Progenitor cell of endocrine pancreas (in vitro differentiated cells): ENCODE data around the gene KIAA1614. TPM values are rescaled to one million over a fixed set of nuclear protein-coding genes. Genes with fewer than 3 reads are reported as not detected.

Source experiments
- DNase-seq: peaks from one replicate; pipeline ENCODE4 v3.0.0; 2021; ENCODE audit warnings: low spot score; ENCODE audit not compliant: unreplicated experiment
- H3K27ac Mint-ChIP-seq: 2 replicates; pipeline ENCODE4 v1.8.0; 2021; ENCODE audit warnings: mild to moderate bottlenecking, moderate library complexity, mixed read lengths
- H3K27me3 Mint-ChIP-seq: 2 replicates; pipeline ENCODE4 v1.8.0; 2021; ENCODE audit warnings: mixed read lengths
- H3K36me3 Mint-ChIP-seq: 2 replicates; pipeline ENCODE4 v1.8.0; 2022; ENCODE audit warnings: mixed read lengths; ENCODE audit not compliant: insufficient read depth
- H3K4me1 Mint-ChIP-seq: 2 replicates; pipeline ENCODE4 v1.8.0; 2021; ENCODE audit warnings: low read depth, mixed read lengths
- H3K4me3 Mint-ChIP-seq: 2 replicates; pipeline ENCODE4 v1.8.0; 2021; ENCODE audit warnings: low read depth, mild to moderate bottlenecking, moderate library complexity, mixed read lengths
- H3K9me3 Mint-ChIP-seq: 2 replicates; pipeline ENCODE4 v1.8.0; 2021; ENCODE audit warnings: low read depth, mixed read lengths
- total RNA-seq: library from RNA; stranded (reverse); gene quantifications from 2 replicates; pipeline ENCODE4 v1.2.1, GENCODE V29; 2021
- TF ChIP-seq, protein P1 (sequence below): fragments of 200-600 bp; sonication (generic); IDR thresholded peaks from one replicate; pipeline ENCODE4 v1.5.0; 2021; ENCODE audit warnings: antibody characterized with exemption, mild to moderate bottlenecking; ENCODE audit not compliant: unreplicated experiment

The KIAA1614 gene
- total RNA-seq, 1 donor from 2014 or later = 2.5 TPM

GRCh38 chr1:180976732-180977357, 64.1 kb downstream of the KIAA1614 start:
- Mint-ChIP-seq H3K36me3 (peaks cover 38% of the 10 kb centered on the region), H3K4me1 (peaks cover 35% of the 10 kb centered on the region), H3K4me3 (no peak overlapping the region), H3K9me3 (no peaks in the 10 kb centered on the region), H3K27ac (no peak overlapping the region), H3K27me3 (no peaks in the 10 kb centered on the region)
- TF ChIP-seq, protein P1, sequence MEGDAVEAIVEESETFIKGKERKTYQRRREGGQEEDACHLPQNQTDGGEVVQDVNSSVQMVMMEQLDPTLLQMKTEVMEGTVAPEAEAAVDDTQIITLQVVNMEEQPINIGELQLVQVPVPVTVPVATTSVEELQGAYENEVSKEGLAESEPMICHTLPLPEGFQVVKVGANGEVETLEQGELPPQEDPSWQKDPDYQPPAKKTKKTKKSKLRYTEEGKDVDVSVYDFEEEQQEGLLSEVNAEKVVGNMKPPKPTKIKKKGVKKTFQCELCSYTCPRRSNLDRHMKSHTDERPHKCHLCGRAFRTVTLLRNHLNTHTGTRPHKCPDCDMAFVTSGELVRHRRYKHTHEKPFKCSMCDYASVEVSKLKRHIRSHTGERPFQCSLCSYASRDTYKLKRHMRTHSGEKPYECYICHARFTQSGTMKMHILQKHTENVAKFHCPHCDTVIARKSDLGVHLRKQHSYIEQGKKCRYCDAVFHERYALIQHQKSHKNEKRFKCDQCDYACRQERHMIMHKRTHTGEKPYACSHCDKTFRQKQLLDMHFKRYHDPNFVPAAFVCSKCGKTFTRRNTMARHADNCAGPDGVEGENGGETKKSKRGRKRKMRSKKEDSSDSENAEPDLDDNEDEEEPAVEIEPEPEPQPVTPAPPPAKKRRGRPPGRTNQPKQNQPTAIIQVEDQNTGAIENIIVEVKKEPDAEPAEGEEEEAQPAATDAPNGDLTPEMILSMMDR = no peak
- DNase-seq = no peak

GRCh38 chr1:180981596-180982387, 69.1 kb downstream of the KIAA1614 start:
- TF ChIP-seq, protein P1 = no peak
- no peak overlapping the region for H3K27ac Mint-ChIP-seq
- H3K4me1 Mint-ChIP-seq = peaks cover 15% of the 10 kb centered on the region
- no peaks in the 10 kb centered on the region for H3K27me3 Mint-ChIP-seq
- peaks cover 42% of the 10 kb centered on the region for H3K36me3 Mint-ChIP-seq
- no peaks in the 10 kb centered on the region for H3K9me3 Mint-ChIP-seq
- DNase-seq = no peak
- H3K4me3 Mint-ChIP-seq = no peak overlapping the region

GRCh38 chr1:180982422-180982821, 69.7 kb downstream of the KIAA1614 start:
- peaks cover 9% of the 10 kb centered on the region for H3K4me1 Mint-ChIP-seq
- H3K27ac Mint-ChIP-seq = no peak overlapping the region
- H3K4me3 Mint-ChIP-seq = no peak overlapping the region
- no peaks in the 10 kb centered on the region for H3K27me3 Mint-ChIP-seq
- TF ChIP-seq, protein P1 = no peak
- peaks cover 48% of the 10 kb centered on the region for H3K36me3 Mint-ChIP-seq
- no peaks in the 10 kb centered on the region for H3K9me3 Mint-ChIP-seq
- DNase-seq = no peak

- Mint-ChIP-seq H3K9me3 (no peaks in the 10 kb centered on the region), H3K27ac (no peak overlapping the region), H3K27me3 (no peaks in the 10 kb centered on the region), H3K4me3 (no peak overlapping the region), H3K36me3 (peaks cover 48% of the 10 kb centered on the region), H3K4me1 (peaks cover 1% of the 10 kb centered on the region)
- no peak for DNase-seq
- TF ChIP-seq, protein P1 = no peak
These were observed 75.6 kb downstream of the KIAA1614 start for GRCh38 chr1:180988253-180988752.

DNA sequence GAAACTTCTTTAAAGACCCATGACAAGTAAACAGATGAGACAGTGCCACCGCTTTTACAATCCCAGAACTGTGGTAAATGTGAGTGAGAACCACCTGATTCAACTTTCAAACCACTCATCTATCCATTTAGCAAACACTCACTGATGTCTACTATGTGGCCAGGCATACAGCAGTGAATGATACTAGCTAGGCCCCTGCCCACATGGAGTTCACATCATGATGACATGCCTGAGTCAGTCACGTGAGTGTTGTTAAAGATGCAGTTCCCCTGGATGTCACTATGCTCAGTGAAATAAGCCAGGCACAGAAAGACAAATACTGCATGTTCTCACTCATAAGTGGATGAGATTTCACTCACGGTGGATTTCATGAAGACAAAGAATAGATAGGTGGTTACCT, 81.6 kb downstream of the KIAA1614 start:
- no peaks in the 10 kb centered on the region for H3K27me3 Mint-ChIP-seq
- no peak overlapping the region for H3K27ac Mint-ChIP-seq
- H3K36me3 Mint-ChIP-seq = peaks cover 28% of the 10 kb centered on the region

More for the DNA sequence above, 81.6 kb downstream of the KIAA1614 start:
- Mint-ChIP-seq H3K4me1 (no peaks in the 10 kb centered on the region), H3K4me3 (no peak overlapping the region), H3K9me3 (no peaks in the 10 kb centered on the region)
- TF ChIP-seq, protein P1 = no peak
- DNase-seq = no peak
